HG02884 (cell line): ENCODE results near the gene RAPGEF1.

Experiments used
- ATAC-seq: cut with Tn5 transposase; IDR thresholded peaks from one replicate; pipeline ENCODE4 v1.9.1; 2021; ENCODE audit warnings: mild to moderate bottlenecking, moderate library complexity; ENCODE audit not compliant: unreplicated experiment

RAPGEF1 gene

DNA sequence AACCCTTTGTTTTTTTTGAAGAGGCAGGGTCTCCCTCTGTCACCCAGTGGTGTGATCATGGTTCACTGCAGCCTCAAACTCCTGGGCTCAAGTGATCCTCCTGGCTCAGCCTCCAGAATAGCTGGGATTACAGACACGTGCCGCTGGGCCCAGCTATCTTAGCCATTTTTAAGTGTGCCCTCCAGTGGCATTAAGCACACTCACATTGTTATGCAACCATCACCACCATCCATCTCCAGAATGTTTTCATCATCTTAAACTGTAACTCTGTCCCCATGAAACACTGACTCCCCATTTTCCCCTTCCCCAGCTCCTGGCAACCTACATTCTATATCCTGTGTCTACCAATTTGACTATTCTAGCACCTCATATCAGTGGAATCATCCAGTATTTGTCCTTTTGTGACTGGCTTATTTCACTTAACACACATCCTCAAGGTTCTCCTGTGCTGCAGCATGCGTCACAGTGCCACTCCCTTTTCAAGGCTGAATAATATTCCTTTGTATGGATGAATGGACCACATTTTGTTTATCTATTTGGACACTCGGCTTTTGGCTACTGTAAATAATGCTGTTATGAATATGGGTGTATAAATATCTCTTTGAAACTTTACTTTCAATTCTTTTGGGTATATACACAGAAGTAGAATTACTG, 12.5 kb upstream of the RAPGEF1 start:
- ATAC-seq, result no peak

DNA sequence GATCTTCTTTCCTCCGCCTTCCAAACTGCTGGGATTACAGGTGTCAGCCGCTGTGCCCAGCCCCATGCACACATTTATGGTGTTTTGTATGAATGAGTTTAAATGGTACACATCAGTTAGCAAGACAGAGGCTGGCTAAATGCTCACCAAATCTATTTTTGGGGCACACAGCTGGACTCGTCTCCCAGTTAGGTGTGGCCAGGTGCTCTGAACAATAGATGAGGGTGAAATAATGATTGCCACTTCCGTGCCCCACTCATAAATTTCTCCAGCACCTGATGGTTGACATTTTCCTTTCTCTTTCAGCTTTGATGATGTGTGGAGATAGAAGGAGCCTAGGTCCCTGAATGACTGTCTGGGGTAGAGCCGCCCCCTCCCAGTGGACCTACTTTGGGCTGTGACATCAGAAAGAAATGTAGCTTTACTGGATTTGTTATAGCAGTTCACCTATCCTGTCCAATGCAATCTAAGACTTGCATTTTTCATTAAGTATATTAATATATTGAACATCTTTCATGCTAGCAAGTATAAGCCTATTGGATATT, 8.6 kb upstream of the RAPGEF1 start:
- no peak for ATAC-seq

GRCh38 chr9:131747352-131747751, 7.5 kb upstream of the RAPGEF1 start:
- no peak for ATAC-seq

DNA sequence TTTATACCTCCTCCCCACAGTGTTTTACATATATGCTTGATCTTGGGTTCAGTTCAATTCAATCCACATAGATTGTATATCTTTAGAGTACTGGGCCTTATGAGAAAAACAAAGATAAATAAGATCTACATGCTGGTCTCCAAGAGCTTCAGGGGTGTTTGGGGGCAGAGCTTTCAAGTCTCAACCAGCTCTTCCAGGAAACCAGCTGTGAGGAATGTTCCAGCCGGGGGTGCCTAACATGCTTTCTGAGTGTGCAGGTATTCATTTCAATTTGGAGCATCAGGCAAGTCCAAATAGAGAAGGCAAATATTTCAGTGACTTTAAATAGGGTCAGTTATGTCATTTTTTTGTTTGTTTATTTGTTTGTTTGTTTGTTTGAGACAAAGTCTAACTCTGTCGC, 5.7 kb upstream of the RAPGEF1 start:
- ATAC-seq, result no peak

GRCh38 chr9:131744720-131745201, 4.9 kb upstream of the RAPGEF1 start:
- ATAC-seq, result no peak

GRCh38 chr9:131744171-131744719, 4.4 kb upstream of the RAPGEF1 start:
- no peak for ATAC-seq

DNA sequence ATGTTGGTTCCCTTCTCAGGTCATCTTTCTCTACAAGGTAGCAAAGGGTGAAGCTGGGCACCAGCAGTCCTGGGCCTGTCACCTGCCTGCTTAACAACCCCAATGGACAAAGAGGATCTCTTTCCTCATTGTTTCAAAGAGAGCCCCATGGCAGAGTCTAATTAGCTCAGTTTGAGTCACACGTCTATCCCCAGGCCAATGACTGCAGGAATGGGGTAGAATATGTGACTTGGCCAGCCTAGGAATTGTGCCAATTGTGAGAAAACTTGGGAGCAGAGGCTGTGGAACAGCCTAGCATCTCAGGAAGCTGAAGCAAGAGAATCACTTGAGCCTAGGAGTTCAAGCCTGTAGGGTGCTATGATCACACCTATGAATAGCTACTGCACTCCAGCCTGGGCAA, 3.6 kb upstream of the RAPGEF1 start:
- ATAC-seq, result no peak

- ATAC-seq, result no peak
Measured at GRCh38 chr9:131743096-131743495, 3.2 kb upstream of the RAPGEF1 start.

DNA sequence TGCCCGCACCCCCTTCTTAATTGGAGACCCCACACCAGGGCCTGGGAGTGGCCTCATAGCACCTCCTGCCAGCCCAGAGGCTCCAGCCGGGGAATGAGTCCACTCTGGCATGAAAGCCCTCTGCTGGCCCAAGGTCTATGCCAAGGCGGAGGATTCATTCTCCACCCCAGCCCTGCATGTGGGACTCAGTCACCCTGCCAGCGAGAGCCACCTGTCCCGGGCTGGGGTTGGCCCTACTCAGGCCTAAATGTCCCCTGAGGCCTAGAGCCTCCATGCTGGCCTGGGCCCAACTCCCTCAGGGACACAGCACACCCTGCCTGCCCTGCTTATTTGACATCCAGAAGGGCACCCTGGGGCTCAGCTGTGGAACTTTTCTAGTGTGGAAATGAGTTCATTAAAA, 1.0 kb upstream of the RAPGEF1 start:
- ATAC-seq, result no peak

GRCh38 chr9:131739133-131739958, 530 bp downstream of the RAPGEF1 start:
- ATAC-seq, result peak; percentile 27

DNA sequence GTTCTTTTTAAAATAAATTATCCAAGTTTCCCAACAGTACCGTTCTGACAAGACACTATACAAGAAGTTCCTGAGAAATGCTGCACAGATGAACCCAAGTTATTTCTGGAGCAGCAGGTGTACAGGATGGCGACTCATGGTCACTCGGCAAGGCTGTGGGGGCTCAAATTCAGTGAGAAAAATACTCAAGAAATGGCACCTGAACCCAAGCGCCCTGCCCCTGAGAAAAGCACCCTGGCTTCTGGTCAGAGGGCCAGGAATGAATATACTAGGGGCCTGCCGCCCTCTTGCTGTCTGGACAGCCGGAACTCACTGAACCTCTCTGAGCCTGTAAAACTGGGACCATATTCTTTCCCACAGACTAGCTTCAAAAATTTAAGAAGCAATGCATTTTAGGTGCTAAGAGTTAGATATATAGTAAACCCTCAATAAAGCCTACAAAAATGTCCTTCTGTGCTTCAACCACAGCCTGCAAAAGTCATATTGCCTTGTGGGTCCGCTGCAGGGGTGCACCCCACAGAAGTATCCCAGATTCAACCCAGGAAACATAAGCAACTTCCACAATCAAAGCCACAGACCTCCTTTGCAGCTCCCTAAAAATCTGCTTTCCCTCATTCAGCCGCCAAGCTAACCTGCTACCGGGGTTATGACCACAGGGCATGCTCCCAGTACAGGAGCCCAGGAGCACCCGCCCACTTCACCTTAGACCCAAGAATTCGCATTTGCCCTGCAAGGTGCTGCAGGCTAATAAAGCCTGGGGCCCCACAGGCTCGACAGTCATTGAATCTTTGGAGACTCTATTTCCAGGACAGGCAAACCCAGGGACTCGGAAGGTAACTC, 1.4 kb downstream of the RAPGEF1 start:
- ATAC-seq, result no peak

DNA sequence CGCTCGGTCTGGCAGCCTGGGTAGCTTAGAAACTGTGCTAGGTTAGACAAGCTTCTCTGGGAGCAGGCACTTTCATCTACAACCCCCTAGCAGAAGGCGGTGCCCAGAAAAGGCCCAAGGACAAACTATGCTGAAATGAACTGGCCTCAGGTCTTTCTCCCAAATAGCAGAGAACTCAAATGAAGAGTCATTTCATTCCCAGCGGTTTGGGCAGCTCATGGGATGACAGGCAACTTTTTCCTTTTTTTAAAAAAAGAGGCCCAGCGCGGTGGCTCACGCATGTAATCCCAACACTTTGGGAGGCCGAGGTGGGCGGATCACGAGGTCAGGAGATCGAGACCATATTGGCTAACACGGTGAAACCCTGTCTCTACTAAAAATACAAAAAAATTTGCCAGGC, 2.5 kb downstream of the RAPGEF1 start:
- ATAC-seq, result no peak

DNA sequence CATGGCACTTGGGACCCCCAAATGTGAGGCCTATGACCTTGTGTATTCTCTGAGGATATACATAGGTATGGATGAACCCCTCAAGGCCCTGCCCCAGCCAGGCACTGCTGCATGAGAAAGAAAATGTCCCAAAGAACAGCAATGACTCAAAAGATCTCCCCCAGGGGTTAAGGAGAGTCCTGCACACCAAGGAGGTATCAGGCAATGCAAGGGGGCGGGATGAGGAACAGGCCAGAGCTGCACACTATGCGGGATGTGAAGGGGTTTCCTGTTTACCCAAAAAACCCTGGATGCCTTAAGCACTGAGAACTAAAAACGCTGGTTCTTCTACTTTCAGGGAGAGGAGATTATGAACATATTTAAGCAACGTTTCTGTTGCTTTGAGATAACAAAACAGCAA, 3.4 kb downstream of the RAPGEF1 start:
- ATAC-seq, result no peak

GRCh38 chr9:131735238-131736128, 4.4 kb downstream of the RAPGEF1 start:
- no peak for ATAC-seq

DNA sequence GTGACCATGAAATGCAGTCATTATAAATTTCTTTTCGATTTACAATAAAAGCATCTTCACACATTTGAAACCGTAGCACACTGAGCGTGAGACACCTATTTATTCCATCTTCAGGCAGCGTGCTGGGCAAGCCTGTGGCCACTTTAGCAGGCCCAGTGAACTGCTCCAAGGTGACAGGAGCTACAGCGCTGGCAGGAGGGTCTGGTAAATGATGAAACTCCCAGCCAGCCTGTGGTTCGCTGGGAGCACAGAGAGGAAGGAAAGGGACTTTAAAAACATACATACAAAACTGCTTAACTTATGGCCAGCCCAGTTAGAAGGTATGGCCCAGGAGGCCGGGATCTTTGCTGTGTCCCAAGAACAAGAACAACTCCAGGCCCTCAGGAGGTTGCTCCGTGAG, 5.1 kb downstream of the RAPGEF1 start:
- no peak for ATAC-seq

GRCh38 chr9:131734165-131734610, 5.7 kb downstream of the RAPGEF1 start:
- no peak for ATAC-seq

GRCh38 chr9:131733541-131734061, 6.3 kb downstream of the RAPGEF1 start:
- ATAC-seq, result no peak

- no peak for ATAC-seq
Measured at GRCh38 chr9:131732636-131733289, 7.1 kb downstream of the RAPGEF1 start.

DNA sequence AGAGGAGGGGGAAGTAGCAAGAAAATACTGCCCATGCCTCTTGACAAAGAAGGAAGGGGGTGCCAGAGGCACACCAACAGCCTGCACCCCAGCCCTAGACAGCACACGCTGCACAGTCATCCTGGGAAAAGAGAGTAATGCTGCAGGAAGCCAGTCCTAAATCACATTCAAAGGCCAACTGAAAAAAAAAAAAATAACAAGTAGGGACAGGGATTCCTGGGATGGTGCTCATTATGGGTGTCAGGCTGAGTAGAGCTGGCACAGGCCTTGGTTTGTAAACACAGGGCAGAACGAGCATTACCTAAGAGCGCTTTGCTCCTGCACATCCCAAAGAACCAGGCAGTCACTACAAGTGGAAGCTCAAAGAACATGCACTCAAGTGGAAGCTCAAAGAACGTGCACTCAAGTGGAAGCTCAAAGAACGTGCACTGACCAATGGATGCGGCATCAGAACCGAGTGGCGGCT, 7.8 kb downstream of the RAPGEF1 start:
- no peak for ATAC-seq
